ENCODE results near the gene TLE2. TPM values are rescaled to one million over a fixed set of nuclear protein-coding genes. Genes with fewer than 3 reads are reported as not detected.

Gene TLE2
- total RNA-seq, 1 donor from 2014 or later: not detected

DNA sequence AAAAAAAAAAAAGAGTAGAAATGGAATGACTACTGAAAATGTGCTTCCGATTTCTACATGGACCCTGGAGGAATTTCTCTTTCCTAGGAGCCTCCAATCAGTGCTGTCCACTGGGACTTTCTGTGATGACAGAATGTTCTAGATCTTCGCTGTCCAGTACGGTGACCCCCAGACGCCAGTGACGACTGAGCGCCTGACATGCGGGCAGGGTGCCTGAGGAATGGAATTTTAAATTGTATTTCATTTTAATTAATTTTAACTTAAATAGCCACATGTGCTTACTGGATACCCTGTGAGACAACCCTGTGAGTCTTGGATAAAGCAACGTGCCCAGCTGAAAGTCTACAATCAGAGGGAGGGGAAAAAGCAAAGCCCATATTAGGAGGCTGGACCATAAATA lies 55.9 kb downstream of the TLE2 start:
- H3K4me1 Mint-ChIP-seq: peaks cover 18% of the 10 kb centered on the region
- Histone ChIP-seq H4K20me1 (ENCODE audit: low read depth) (peaks cover 19% of the 10 kb centered on the region), H3K4me1 (peaks cover 11% of the 10 kb centered on the region), H3K4me3 (no peak overlapping the region), H3F3A (ENCODE audit: low read depth) (peaks cover 7% of the 10 kb centered on the region), H3K36me3 (no peaks in the 10 kb centered on the region), H3K4me2 (no peak overlapping the region), H2AFZ (replicated peaks) (no peak overlapping the region), H3K9ac (no peak overlapping the region), H3K79me2 (ENCODE audit: low read depth) (no peaks in the 10 kb centered on the region), H3K9me3 (ENCODE audit: low read depth) (no peaks in the 10 kb centered on the region), H3K27me3 (peaks cover 60% of the 10 kb centered on the region), H3K27ac (no peak overlapping the region)
- no peaks in the 10 kb centered on the region for H3K9me3 Mint-ChIP-seq
- H3K36me3 Mint-ChIP-seq: no peaks in the 10 kb centered on the region
- no peak for TF ChIP-seq EZH2 (IDR thresholded peaks at IDR 0.05)
- TF ChIP-seq EZH2phosphoT487 (IDR thresholded peaks at IDR 0.05): no peak
- TF ChIP-seq, protein P1, sequence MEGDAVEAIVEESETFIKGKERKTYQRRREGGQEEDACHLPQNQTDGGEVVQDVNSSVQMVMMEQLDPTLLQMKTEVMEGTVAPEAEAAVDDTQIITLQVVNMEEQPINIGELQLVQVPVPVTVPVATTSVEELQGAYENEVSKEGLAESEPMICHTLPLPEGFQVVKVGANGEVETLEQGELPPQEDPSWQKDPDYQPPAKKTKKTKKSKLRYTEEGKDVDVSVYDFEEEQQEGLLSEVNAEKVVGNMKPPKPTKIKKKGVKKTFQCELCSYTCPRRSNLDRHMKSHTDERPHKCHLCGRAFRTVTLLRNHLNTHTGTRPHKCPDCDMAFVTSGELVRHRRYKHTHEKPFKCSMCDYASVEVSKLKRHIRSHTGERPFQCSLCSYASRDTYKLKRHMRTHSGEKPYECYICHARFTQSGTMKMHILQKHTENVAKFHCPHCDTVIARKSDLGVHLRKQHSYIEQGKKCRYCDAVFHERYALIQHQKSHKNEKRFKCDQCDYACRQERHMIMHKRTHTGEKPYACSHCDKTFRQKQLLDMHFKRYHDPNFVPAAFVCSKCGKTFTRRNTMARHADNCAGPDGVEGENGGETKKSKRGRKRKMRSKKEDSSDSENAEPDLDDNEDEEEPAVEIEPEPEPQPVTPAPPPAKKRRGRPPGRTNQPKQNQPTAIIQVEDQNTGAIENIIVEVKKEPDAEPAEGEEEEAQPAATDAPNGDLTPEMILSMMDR (IDR thresholded peaks at IDR 0.05): no peak
- peaks cover 45% of the 10 kb centered on the region for H3K27me3 Mint-ChIP-seq (ENCODE audit: insufficient read depth, low read depth)
- H3K27ac Mint-ChIP-seq: no peak overlapping the region
- DNase-seq (ENCODE audit: low spot score): no peak
- peak overlapping the region; percentile 21 for H3K4me3 Mint-ChIP-seq

DNA sequence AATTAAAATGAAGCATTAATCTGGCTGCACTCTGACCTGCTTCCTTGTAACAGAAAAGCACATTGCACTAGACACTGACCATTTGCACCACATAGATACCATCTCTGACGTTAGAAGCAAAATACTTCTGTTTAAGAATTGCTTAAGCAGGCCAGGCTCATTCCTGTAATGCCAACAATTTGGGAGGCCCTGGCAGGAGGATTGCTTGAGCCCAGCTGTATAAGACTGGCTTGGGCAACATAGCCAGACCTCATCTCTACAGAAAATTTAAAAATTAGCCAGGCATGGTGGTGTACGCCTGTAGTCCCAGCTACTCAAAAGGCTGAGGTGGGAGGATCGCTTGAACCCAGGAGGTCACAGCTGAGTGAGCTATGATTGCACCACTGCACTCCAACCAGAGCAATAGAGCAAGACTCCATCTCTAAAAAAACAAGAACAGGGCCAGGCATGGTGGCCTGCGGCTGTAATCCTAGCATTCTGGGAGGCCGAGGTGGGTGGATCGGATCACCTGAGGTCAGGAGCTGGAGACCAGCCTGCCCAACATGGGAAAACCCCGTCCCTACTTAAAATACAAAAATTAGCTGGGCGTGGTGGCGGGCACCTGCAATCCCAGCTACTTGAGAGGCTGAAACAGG lies 58.8 kb downstream of the TLE2 start:
- TF ChIP-seq, protein P1 (IDR thresholded peaks at IDR 0.05): no peak
- TF ChIP-seq EZH2 (IDR thresholded peaks at IDR 0.05) (no peak), EZH2phosphoT487 (IDR thresholded peaks at IDR 0.05) (no peak)
- H3F3A ChIP-seq (ENCODE audit: low read depth): no peaks in the 10 kb centered on the region
- DNase-seq (ENCODE audit: low spot score): no peak

DNA sequence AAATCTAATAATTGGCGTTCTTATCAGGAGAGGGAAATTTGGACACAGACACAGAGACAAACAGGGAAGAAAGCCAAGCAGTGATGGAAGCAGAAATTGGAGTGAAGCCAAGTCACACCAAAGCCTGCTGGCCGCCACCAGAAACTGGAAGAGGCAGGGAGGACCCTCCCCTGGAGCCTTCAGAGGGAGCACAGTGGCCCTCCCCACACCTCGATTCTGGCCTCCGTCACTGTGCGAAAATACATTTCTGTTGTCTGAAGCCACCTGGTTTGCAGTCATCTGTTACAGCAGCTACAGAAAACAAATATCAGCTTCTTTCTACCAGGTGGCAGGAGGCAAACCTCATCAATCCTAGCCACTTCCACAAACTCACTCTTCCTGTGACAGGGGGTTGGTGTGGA lies 60.0 kb downstream of the TLE2 start:
- TF ChIP-seq EZH2phosphoT487 (IDR thresholded peaks at IDR 0.05) (no peak), EZH2 (IDR thresholded peaks at IDR 0.05) (no peak)
- TF ChIP-seq, protein P1 (IDR thresholded peaks at IDR 0.05): no peak
- H3K4me2 ChIP-seq: no peak overlapping the region
- H3K27ac Mint-ChIP-seq: no peak overlapping the region
- H3K9me3 ChIP-seq (ENCODE audit: low read depth): no peaks in the 10 kb centered on the region
- H3K4me3 Mint-ChIP-seq: no peak overlapping the region
- DNase-seq (ENCODE audit: low spot score): no peak
- H4K20me1 ChIP-seq (ENCODE audit: low read depth): no peaks in the 10 kb centered on the region
- no peaks in the 10 kb centered on the region for H3K4me1 ChIP-seq
- no peaks in the 10 kb centered on the region for H3K4me1 Mint-ChIP-seq
- peaks cover 21% of the 10 kb centered on the region for H3K27me3 ChIP-seq
- H2AFZ ChIP-seq (replicated peaks): no peak overlapping the region
- no peaks in the 10 kb centered on the region for H3K36me3 Mint-ChIP-seq
- H3K27ac ChIP-seq: no peak overlapping the region
- no peaks in the 10 kb centered on the region for H3F3A ChIP-seq (ENCODE audit: low read depth)
- H3K4me3 ChIP-seq: no peak overlapping the region
- no peaks in the 10 kb centered on the region for H3K9me3 Mint-ChIP-seq
- no peaks in the 10 kb centered on the region for H3K36me3 ChIP-seq
- H3K27me3 Mint-ChIP-seq (ENCODE audit: insufficient read depth, low read depth): peaks cover 24% of the 10 kb centered on the region
- no peak overlapping the region for H3K9ac ChIP-seq
- no peaks in the 10 kb centered on the region for H3K79me2 ChIP-seq (ENCODE audit: low read depth)

More for the DNA sequence above, 58.8 kb downstream of the TLE2 start:
- H4K20me1 ChIP-seq (ENCODE audit: low read depth): no peaks in the 10 kb centered on the region
- H3K9me3 Mint-ChIP-seq: no peaks in the 10 kb centered on the region
- H3K36me3 ChIP-seq: no peaks in the 10 kb centered on the region
- no peak overlapping the region for H3K27ac Mint-ChIP-seq
- no peaks in the 10 kb centered on the region for H3K9me3 ChIP-seq (ENCODE audit: low read depth)
- peaks cover 33% of the 10 kb centered on the region for H3K27me3 ChIP-seq
- H3K27ac ChIP-seq: no peak overlapping the region
- no peak overlapping the region for H3K4me2 ChIP-seq
- no peak overlapping the region for H3K4me3 Mint-ChIP-seq
- no peaks in the 10 kb centered on the region for H3K79me2 ChIP-seq (ENCODE audit: low read depth)
- no peak overlapping the region for H2AFZ ChIP-seq (replicated peaks)
- H3K4me3 ChIP-seq: no peak overlapping the region
- no peaks in the 10 kb centered on the region for H3K4me1 ChIP-seq
- H3K4me1 Mint-ChIP-seq: peaks cover 5% of the 10 kb centered on the region
- no peaks in the 10 kb centered on the region for H3K36me3 Mint-ChIP-seq
- H3K27me3 Mint-ChIP-seq (ENCODE audit: insufficient read depth, low read depth): peaks cover 30% of the 10 kb centered on the region
- no peak overlapping the region for H3K9ac ChIP-seq

All from neural progenitor cell (in vitro differentiated cells).